Adrenal gland (tissue), 5 donors: ENCODE results near the gene B4GALT1.

Experiments used
- CTCF ChIP-seq, 6 experiments: fragments of 450-650 bp in 4 of 6; fragments of 200-600 bp in 2 of 6; sonication (generic) in 1 of 6; IDR thresholded peaks; 1 replicate in 5 of 6; 2 replicates in 1 of 6; pipeline versions ENCODE4 v1.5.1 to v1.8.0; 2016 to 2021; ENCODE audit warnings: antibody characterized with exemption in 6 of 6, mild to moderate bottlenecking in 2 of 6, moderate library complexity in 1 of 6
- POLR2A ChIP-seq, 2 donors: fragments of 450-650 bp; IDR thresholded peaks; one replicate each; pipeline ENCODE4 v1.6.1; 2017; ENCODE audit warnings: antibody characterized with exemption in 2 of 2, mild to moderate bottlenecking in 2 of 2, moderate library complexity in 1 of 2
- donor health status: DM: no; HTN: no; CAD: no.

GRCh38 chr9:33137781-33138264 lies 29.3 kb downstream of the B4GALT1 start:
- no peak for TF ChIP-seq CTCF (IDR thresholded peaks at IDR 0.05)
- no peak for TF ChIP-seq POLR2A (IDR thresholded peaks at IDR 0.05)
